CD14-positive monocyte (primary cell): ENCODE results near the gene RAB44. TPM values are rescaled to one million over a fixed set of nuclear protein-coding genes. Genes with fewer than 3 reads are reported as not detected.

Source experiments
- DNase-seq, 3 donors: peaks; one replicate each; pipeline ENCODE4 v3.0.0-alpha.2; 2011 to 2022
- H2AFZ ChIP-seq: 2 replicates; pipeline ENCODE4 v1.6.0; 2012; ENCODE audit warnings: mild to moderate bottlenecking, low read depth, low read length, inconsistent platforms; ENCODE audit not compliant: insufficient read depth, poor library complexity, severe bottlenecking
- H3K27ac ChIP-seq, 2 donors: 1 replicate in 1 of 2; 2 replicates in 1 of 2; pipeline ENCODE4 v1.5.1; 2012 to 2013; ENCODE audit warnings: low read length in 2 of 2, control low read depth in 1 of 2, inconsistent platforms in 1 of 2, low read depth in 1 of 2, mild to moderate bottlenecking in 1 of 2
- H3K27me3 ChIP-seq, 2 donors: one replicate each; pipeline versions ENCODE4 v1.6.0 to v1.6.1; 2011 to 2013; ENCODE audit warnings: low read length in 2 of 2; ENCODE audit not compliant: control insufficient read depth in 2 of 2, insufficient read depth in 2 of 2
- H3K36me3 ChIP-seq, 2 donors: replicated peaks in 1 of 2; 1 replicate in 1 of 2; 2 replicates in 1 of 2; pipeline versions ENCODE4 v1.5.1 to v1.6.1; 2012 to 2013; ENCODE audit warnings: low read length in 2 of 2, control low read depth in 1 of 2, inconsistent platforms in 1 of 2, mild to moderate bottlenecking in 1 of 2; ENCODE audit not compliant: insufficient read depth in 2 of 2, control insufficient read depth in 1 of 2
- H3K4me1 ChIP-seq, 2 donors: 1 replicate in 1 of 2; 2 replicates in 1 of 2; pipeline versions ENCODE4 v1.5.1 to v1.6.1; 2012 to 2013; ENCODE audit warnings: low read length in 2 of 2, control low read depth in 1 of 2, inconsistent platforms in 1 of 2, mild to moderate bottlenecking in 1 of 2, moderate library complexity in 1 of 2; ENCODE audit not compliant: insufficient read depth in 2 of 2, control insufficient read depth in 1 of 2
- H3K4me2 ChIP-seq: replicated peaks from 2 replicates; pipeline ENCODE3; 2012; ENCODE audit warnings: low read length, moderate library complexity, mild to moderate bottlenecking; ENCODE audit not compliant: poor library complexity, severe bottlenecking; ENCODE audit errors: extremely low read depth
- H3K4me3 ChIP-seq, 3 experiments: fragments of 200-600 bp in 1 of 3; sonication (generic) in 1 of 3; replicated peaks in 1 of 3; 1 replicate in 2 of 3; 2 replicates in 1 of 3; pipeline ENCODE4 v1.5.1; 2011 to 2013; ENCODE audit warnings: low read length in 3 of 3, mild to moderate bottlenecking in 3 of 3, control low read depth in 2 of 3, low read depth in 2 of 3, inconsistent platforms in 1 of 3, moderate library complexity in 1 of 3
- H3K79me2 ChIP-seq: 2 replicates; pipeline ENCODE4 v1.6.0; 2012; ENCODE audit warnings: mild to moderate bottlenecking, control low read depth, inconsistent platforms, low read length, moderate library complexity; ENCODE audit not compliant: insufficient read depth
- H3K9ac ChIP-seq: 2 replicates; pipeline ENCODE4 v1.6.0; 2017; ENCODE audit warnings: low read length, mild to moderate bottlenecking; ENCODE audit not compliant: insufficient read depth, poor library complexity, severe bottlenecking
- H3K9me3 ChIP-seq, 2 donors: replicated peaks in 1 of 2; 1 replicate in 1 of 2; 2 replicates in 1 of 2; pipeline versions ENCODE4 v1.5.1 to v1.6.1; 2012 to 2013; ENCODE audit warnings: low read length in 2 of 2, control low read depth in 1 of 2; ENCODE audit not compliant: control insufficient read depth in 1 of 2, insufficient read depth in 1 of 2
- H4K20me1 ChIP-seq: 2 replicates; pipeline ENCODE4 v1.6.0; 2012; ENCODE audit warnings: mild to moderate bottlenecking, low read length, control low read depth, moderate library complexity; ENCODE audit not compliant: insufficient read depth
- H3K27ac Mint-ChIP-seq, 7 donors: one replicate each; pipeline ENCODE4 v1.8.0; 2020; ENCODE audit warnings: mild to moderate bottlenecking in 7 of 7, mixed read lengths in 7 of 7, moderate library complexity in 6 of 7, inconsistent platforms in 2 of 7
- H3K27me3 Mint-ChIP-seq, 3 donors: one replicate each; pipeline ENCODE4 v1.8.0; 2021 to 2022; ENCODE audit warnings: low read depth in 3 of 3, mild to moderate bottlenecking in 3 of 3, mixed read lengths in 3 of 3, moderate library complexity in 3 of 3, inconsistent platforms in 1 of 3
- H3K36me3 Mint-ChIP-seq, 2 donors: one replicate each; pipeline ENCODE4 v1.8.0; 2020; ENCODE audit warnings: mixed read lengths in 2 of 2, inconsistent platforms in 1 of 2, mild to moderate bottlenecking in 1 of 2
- H3K4me1 Mint-ChIP-seq: one replicate; pipeline ENCODE4 v1.8.0; 2020; ENCODE audit warnings: mild to moderate bottlenecking, mixed read lengths
- H3K4me3 Mint-ChIP-seq, 2 donors: one replicate each; pipeline ENCODE4 v1.8.0; 2020; ENCODE audit warnings: mild to moderate bottlenecking in 2 of 2, mixed read lengths in 2 of 2, moderate library complexity in 1 of 2
- H3K9me3 Mint-ChIP-seq, 7 donors: one replicate each; pipeline ENCODE4 v1.8.0; 2020 to 2022; ENCODE audit warnings: mixed read lengths in 7 of 7, mild to moderate bottlenecking in 6 of 7, moderate library complexity in 6 of 7, inconsistent platforms in 2 of 7
- WGBS: methylation state at CpG from one replicate; pipeline ENCODE4 v1.1.5; 2013; ENCODE audit warnings: missing lambda C conversion rate; ENCODE audit not compliant: insufficient coverage; 5-methylcytosine and 5-hydroxymethylcytosine counted together
- intact Hi-C, 2 donors: fragments of 100-400 bp; cut with micrococcal nuclease; formaldehyde crosslinking; loops; one replicate each; pipeline versions ENCODE4 v1.15.0 to v1.15.1; 2023
- polyA plus RNA-seq, 3 donors: library from polyadenylated mRNA; depleted of rRNA in 1 of 3; unstranded in 2 of 3; stranded (reverse) in 1 of 3; fragments of 300-500 nt in 2 of 3; fragments of >200 nt in 1 of 3; fragmentation: Illumina TruSeq in 2 of 3; gene quantifications; 1 replicate in 2 of 3; 2 replicates in 1 of 3; pipeline ENCODE4 v1.2.3, GENCODE V29; 2012 to 2021
- TF ChIP-seq, protein P1 (sequence below): fragments of 200-600 bp; IDR thresholded peaks from one replicate; pipeline ENCODE4 v1.8.0; 2022; ENCODE audit warnings: antibody characterized with exemption, mild to moderate bottlenecking

The RAB44 gene
- polyA plus RNA-seq, 3 donors: 1.5 to 18.0 (median 1.9) TPM

DNA sequence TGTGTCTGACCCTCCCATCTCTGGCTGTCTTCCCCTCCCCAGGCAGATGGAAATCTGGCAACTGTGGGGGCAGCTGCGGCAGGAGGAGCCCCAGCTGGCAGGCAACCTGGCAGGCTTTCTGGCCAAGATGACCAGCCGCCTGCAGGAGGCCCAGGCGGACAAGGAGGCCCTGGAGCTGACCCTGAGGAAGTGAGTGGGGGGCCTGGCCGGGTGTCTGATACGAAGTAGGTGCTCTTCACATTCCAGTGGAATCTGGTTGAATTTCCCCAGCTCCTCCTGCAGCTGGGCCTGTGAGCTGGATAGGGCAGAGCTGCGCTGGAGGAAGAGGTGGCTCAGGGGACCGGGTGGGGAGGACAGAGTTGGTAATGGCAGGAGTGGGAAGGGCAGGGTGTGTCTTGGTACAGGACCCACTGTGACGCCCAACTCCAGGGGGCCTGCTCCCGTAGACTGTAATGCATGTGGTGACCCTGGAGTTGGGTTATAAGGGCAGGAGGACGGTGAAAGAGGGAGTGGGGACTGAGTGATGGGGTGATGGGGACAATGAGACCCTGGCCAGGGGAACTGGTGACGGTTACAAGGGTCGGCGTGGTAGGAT is 19.7 kb downstream of the RAB44 start:
- Histone ChIP-seq H3K36me3 (peaks cover 81 to 98% of the 10 kb centered on the region in 2 donors), H3K9me3 (no peaks in the 10 kb centered on the region), H3K27ac (no peak overlapping the region), H3K4me3 (no peak overlapping the region), H3K9ac (no peak overlapping the region), H3K4me2 (no peak overlapping the region), H3K4me1 (peaks cover 0 to 4% of the 10 kb centered on the region in 2 donors), H2AFZ (no peak overlapping the region), H3K79me2 (peaks cover 20% of the 10 kb centered on the region), H4K20me1 (no peaks in the 10 kb centered on the region), H3K27me3 (no peaks in the 10 kb centered on the region)
- Mint-ChIP-seq H3K4me3 (no peak overlapping the region), H3K27ac (peak overlapping the region in 2 of 7 donors; percentile 63 to 88), H3K4me1 (no peaks in the 10 kb centered on the region), H3K9me3 (no peaks in the 10 kb centered on the region), H3K36me3 (peaks cover 55 to 98% of the 10 kb centered on the region in 2 donors), H3K27me3 (no peaks in the 10 kb centered on the region)
- intact Hi-C loops: no loop called here
- 93% methylated on average over 9 of the region's 13 CpGs for WGBS
- TF ChIP-seq, protein P1, sequence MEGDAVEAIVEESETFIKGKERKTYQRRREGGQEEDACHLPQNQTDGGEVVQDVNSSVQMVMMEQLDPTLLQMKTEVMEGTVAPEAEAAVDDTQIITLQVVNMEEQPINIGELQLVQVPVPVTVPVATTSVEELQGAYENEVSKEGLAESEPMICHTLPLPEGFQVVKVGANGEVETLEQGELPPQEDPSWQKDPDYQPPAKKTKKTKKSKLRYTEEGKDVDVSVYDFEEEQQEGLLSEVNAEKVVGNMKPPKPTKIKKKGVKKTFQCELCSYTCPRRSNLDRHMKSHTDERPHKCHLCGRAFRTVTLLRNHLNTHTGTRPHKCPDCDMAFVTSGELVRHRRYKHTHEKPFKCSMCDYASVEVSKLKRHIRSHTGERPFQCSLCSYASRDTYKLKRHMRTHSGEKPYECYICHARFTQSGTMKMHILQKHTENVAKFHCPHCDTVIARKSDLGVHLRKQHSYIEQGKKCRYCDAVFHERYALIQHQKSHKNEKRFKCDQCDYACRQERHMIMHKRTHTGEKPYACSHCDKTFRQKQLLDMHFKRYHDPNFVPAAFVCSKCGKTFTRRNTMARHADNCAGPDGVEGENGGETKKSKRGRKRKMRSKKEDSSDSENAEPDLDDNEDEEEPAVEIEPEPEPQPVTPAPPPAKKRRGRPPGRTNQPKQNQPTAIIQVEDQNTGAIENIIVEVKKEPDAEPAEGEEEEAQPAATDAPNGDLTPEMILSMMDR: no peak
- no peak for DNase-seq

DNA sequence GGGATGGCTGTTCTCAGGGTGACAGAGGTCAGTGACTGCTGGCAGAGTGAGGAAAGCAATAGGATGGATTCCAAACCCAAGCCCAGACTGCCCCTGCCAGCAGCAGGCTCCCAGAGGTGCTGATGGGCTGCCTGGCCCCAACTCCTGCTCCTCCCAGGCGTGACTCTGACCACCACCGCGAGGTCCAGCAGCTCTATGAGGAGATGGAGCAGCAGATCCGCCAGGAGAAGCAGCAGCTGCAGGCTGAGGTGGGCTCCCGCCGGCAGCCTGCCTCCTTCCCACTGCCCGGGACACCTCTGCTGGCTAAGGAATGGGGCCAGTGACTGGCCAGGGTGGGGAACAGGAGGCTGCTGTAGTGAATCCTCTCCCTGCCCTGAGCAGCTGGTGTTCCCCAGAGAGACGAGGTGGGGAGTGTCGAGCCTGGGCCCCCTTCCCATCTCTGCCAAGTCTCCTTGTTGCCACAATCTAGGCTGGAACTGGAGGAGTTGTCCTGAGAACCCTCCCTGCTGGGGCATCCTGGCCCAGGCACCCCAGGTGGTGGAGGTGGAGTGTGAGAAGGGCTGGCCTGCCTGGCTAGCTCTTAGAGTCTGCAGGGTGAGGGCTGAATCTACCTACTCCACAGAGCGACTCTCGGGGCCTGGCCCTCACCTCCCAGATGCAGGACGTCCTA is 20.4 kb downstream of the RAB44 start:
- no peak overlapping the region for H3K4me3 ChIP-seq
- H3K27ac ChIP-seq: no peak overlapping the region
- peaks cover 0 to 4% of the 10 kb centered on the region in 2 donors for H3K4me1 ChIP-seq
- no peaks in the 10 kb centered on the region for H3K27me3 ChIP-seq
- TF ChIP-seq, protein P1: no peak
- no peak overlapping the region for H3K9ac ChIP-seq
- no peaks in the 10 kb centered on the region for H4K20me1 ChIP-seq
- no peak overlapping the region for H3K4me2 ChIP-seq
- Mint-ChIP-seq H3K27ac (peak overlapping the region in 2 of 7 donors; percentile 63 to 71), H3K9me3 (no peaks in the 10 kb centered on the region), H3K4me1 (no peaks in the 10 kb centered on the region), H3K4me3 (no peak overlapping the region), H3K27me3 (no peaks in the 10 kb centered on the region), H3K36me3 (peaks cover 55 to 97% of the 10 kb centered on the region in 2 donors)
- no peak for DNase-seq
- no peaks in the 10 kb centered on the region for H3K9me3 ChIP-seq
- H2AFZ ChIP-seq: no peak overlapping the region
- peaks cover 15% of the 10 kb centered on the region for H3K79me2 ChIP-seq
- H3K36me3 ChIP-seq: peaks cover 88 to 99% of the 10 kb centered on the region in 2 donors
- WGBS: 97% methylated on average over 8 of the region's 12 CpGs
- intact Hi-C loops: no loop called here
